ENCODE measurements around the gene RC3H2.

The RC3H2 gene

DNA sequence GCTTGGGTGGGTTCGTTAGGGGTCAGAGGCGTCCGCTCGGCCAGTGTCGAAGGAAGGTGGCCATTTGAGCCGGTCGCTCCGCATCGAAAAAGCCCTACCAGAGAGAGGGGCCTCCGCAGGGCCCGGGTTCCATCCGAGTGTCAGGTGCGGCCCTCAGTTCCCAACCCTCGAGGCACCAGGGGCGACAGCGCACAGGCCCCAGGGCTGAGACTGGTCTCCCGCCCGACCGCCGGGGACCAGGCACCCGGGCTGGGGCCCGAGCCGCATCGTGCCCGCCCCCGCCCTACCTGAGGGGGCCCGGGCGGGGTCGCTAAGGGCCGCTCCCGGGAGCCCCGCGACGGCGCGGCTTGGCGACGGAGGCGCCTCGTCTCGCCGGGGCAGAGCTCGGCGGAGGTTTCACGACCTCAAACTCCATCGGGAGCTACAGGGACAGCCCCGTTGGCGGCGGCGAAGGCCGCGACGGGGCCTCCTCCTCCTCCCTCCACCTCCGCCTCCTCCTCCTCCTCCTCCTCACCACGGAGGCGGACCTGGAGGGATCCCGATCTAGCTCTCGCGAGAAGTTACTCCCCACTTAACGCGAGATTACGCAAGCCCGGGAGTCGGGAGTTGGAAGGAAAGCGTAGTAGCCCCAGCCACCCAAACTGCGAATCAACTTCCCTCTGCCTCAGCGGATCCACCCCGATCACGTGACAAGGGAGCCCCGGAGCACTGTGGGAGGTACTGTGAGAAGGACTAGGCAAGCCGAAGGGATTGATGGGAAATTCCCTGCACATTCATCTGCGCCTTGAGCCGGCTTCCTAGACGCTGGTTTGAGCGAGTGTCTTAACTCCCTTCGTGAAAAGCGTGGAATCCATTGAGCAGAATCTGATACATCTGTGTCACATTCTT is at the start of gene RC3H2:
Gene RC3H2 (minus strand): TSS at position 537 of the 888 bp plus-strand sequence. CDS start 7,850 bp downstream, outside the sequence.
- peak; percentile 80 for DNase-seq

DNA sequence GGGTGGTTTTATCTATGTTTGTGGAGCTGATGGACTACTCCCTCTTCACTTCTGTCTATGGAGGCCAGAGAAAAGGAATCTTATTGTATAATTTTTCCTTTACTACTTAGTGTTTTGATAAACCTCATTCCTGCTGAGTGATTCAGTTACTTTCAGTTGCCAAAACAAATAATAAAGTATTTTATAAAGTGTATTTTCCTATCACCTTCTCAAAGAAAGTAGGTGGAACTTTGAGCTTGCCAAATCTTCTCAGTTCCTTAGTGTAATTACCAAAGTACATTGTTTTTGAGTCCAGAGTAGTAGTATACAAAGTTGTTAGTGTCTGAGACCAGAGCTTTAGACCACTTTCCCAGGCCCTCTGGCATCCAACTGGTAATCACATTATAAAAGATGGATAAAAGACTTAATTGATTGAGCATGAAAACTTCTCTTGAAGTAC is 49.1 kb upstream of the RC3H2 start:
- no peak for DNase-seq

DNA sequence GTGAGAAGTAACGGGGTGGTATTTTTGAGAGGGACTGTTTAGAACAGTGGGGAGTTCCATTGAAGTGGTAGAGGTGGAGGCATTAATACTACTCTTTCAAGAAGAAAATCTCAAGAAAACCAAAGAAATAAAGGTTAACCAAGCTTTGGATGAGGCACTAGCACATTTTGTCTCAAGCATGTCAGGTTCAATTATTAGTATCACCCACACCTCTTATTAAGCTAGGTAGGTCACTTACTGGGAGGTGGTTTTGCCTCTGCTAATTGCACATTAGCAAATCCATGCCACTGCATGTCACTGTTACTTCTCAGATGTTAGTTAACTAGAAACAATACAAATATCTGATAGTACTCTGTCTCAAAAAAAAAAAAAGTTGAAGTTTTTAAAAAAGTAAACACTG is 45.9 kb upstream of the RC3H2 start:
- DNase-seq: no peak

DNA sequence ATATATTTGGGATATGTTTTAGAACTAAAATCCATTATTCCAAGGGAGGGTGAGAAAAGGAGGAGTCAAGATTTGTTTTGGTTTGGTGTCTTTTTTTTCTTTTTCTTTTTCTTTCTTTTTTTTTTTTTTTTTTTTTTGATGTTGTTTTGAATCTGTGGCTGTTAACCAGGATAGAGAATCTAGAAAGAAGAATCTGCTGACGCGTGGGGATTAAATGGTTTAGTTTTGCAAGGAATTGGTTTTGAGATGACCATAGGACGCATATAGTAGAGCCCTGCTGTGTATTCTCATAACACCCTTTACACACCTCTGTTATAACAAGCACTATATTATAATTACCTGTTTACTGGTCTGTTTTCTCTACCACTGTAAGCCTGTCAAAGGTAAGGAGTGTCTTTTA is 45.1 kb upstream of the RC3H2 start:
- DNase-seq: no peak

GRCh38 chr9:122949696-122950095 is 44.5 kb upstream of the RC3H2 start:
- no peak for DNase-seq

- DNase-seq: no peak
These were observed 43.2 kb upstream of the RC3H2 start for GRCh38 chr9:122948313-122948712.

- no peak for DNase-seq
These were observed 41.4 kb upstream of the RC3H2 start for GRCh38 chr9:122946461-122947005.

GRCh38 chr9:122944960-122945888 is 40.1 kb upstream of the RC3H2 start:
- DNase-seq: no peak

DNA sequence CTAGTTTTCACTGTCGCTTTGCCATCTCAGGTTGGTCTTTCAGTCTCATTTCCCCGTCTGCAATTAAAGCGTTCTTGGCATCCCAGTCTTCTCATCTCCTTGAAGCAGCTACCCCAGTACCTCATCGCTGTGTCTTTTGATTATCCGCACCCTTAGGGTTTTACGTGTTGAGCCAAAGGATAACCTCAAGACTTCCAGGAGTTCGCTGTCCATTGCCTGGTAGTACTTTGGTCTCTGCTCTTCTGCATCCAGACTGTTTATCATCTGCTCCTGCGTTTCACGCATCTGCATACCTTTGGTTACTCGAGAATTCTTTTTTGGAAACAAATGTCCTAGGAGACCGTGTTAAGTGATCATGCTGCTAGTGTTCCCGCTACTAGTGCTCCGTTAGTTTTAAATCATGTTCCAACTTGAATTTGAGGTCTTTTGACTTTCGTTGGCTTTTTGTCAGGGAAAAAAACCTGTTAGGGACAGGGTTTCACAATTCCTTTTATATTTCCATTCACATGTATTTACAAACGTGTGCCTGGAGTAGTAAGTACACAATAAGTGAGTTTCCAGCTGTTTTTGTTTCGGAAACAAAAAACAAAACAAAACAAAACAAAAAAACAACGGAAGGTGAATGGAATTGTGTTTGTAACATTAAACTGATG is 36.5 kb upstream of the RC3H2 start:
- no peak for DNase-seq

- DNase-seq: peak; percentile 61
These were observed 35.8 kb upstream of the RC3H2 start, which contains the start of gene RABGAP1 for GRCh38 chr9:122940749-122941581. TSS of gene RABGAP1 (plus strand) at chr9:122941020. CDS start at chr9:122957060, 16,040 bp downstream.

DNA sequence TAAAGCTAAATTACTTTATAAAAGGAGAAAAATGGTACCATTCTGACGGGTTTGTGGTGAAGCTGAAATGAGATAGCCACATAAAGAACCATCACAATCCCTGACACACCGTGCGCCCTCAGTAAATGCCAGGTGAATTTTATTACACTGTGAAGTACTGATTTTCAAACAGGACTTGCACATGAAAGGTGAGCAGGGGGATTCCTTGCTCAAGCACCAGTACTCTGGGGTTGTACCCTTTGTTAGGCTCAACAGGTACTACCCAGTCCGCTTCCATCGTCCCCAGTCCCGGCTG is 35.2 kb upstream of the RC3H2 start:
- DNase-seq: no peak

DNA sequence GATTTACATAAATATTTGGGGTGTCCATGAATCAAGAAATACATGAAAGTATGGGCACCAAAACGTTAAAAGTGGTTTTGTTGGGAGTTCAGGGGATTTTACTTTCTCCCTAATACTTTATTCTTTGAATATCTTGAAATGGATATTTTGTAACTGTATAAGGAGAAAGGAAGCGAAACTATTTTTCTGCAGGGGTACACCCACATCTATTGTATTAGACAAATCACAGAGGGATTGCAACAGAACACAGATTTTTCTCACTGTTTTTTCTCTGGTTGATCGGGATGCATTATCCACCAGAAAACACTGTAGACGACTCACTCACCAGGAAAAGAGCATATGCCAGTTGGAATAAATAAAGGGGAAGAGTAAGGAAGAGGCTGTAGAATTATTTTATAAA is 34.4 kb upstream of the RC3H2 start:
- no peak for DNase-seq

- no peak for DNase-seq
These were observed 31.7 kb upstream of the RC3H2 start for GRCh38 chr9:122936883-122937282.

- no peak for DNase-seq
These were observed 31.3 kb upstream of the RC3H2 start for GRCh38 chr9:122936464-122936863.

DNA sequence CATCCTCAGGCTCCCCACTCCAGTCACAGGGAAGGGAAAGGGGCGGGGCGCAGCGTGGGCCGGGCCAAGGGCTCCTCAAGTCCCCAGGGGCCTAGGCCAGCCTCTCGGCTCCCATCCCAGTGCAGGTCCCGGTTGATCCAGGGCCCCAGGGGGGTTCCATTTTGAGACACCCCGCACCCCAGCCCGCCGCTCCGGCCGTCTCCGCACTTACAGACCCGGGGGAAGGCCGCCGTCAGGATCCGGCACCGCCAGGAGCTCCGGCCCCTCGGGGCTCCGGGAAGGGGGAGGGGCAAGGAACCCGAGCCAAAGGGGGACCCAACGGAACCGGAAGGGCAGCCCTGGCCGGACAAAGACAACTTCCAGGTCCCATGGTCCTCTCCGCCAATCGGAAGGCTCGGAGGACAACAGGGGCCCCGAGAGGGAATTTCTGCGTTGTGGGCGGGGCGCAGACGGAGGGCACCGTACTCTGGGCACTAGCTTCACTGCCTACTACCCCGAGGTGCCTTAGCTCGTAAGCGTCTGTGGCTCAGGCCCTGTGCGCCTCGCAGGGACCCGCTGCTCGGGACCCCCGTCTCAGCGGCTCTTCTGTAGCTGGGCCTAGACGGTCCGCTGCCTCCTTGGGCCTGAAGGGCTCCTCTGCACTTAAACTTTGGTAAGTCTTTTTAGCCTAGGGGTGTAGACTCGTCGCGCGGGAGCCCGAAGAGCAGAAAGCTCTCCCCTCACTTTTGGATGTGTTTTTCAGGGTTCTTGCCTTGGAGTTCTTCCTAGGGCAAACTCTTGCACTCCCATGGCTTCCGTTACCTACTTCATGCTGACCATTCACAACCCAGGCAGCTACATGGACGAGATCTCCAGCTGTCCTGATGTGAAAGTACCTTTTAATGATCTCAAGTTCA is 26.3 kb upstream of the RC3H2 start, which contains the start of gene ZBTB26:
Gene ZBTB26 (minus strand): TSS at position 287 of the 896 bp plus-strand sequence. CDS start 11,578 bp downstream, outside the sequence.
- DNase-seq: peak; percentile 66

- no peak for DNase-seq
These were observed 25.5 kb upstream of the RC3H2 start for GRCh38 chr9:122930541-122931225.

DNA sequence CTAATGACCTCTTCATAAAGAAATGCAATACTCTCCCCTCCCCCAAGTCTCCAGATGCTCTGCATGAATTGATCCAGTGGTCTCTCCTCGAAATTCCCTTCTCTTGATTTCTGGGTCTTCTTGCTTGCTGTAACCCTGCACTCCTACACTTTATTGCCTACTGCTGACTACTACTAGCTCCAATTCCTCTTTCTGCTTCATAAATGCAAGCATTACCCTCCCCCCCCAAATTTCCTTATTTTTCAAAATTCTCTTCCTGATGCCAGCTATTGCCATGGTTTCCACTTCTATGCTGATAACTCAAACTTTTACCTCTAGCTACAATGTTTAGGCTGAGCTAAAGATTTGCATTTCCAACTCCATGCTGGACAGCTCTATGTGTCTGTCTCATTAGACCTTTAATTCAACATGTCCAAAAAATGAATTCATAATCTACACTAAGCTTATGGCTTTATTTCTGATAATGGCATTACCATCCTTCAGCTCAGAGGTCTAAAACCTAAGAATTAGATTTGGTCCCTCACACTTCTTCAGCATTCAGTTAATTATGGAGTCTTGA is 24.7 kb upstream of the RC3H2 start:
- no peak for DNase-seq

GRCh38 chr9:122923947-122924346 is 18.8 kb upstream of the RC3H2 start:
- no peak for DNase-seq

- DNase-seq: no peak
These were observed 17.6 kb upstream of the RC3H2 start for GRCh38 chr9:122922713-122923112.

DNA sequence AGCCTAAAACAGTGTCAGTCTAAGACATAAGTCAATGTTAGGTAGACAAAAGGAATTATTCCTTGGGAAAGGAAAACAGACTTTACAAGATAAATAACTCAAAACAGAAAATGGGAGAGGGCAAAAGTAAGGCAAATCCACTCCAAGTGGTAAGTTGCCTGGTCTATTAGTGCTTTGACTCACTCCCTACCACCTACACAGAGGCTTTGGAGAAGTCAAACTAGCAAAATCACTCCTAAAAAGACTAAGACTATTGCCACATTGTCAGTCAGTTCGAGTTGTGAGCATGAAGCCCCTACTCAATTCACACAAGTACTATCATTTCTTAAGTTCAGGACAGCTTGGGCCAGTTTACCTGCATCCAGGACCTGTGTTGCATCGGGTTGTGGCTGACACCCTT is 13.2 kb upstream of the RC3H2 start:
- DNase-seq: no peak

Measured in GOT3 (cell line).